Esophagus muscularis mucosa (tissue), 4 donors: ENCODE measurements around the gene CSK. TPM values are rescaled to one million over a fixed set of nuclear protein-coding genes. Genes with fewer than 3 reads are reported as not detected.

Source experiments
- DNase-seq: peaks from one replicate; pipeline ENCODE4 v3.0.0-alpha.2; 2017; ENCODE audit errors: extremely low spot score
- H3K27ac ChIP-seq, 4 donors: fragments of 200-600 bp; sonication (generic); replicated peaks in 1 of 4; 1 replicate in 3 of 4; 2 replicates in 1 of 4; pipeline ENCODE4 v1.5.1; 2016 to 2019; ENCODE audit warnings: mild to moderate bottlenecking in 1 of 4
- H3K27me3 ChIP-seq, 4 donors: fragments of 200-600 bp; sonication (generic); one replicate each; pipeline versions ENCODE4 v1.5.1 to v1.6.0; 2016 to 2019
- H3K36me3 ChIP-seq, 4 donors: fragments of 200-600 bp; sonication (generic); one replicate each; pipeline ENCODE4 v1.5.1; 2016 to 2019
- H3K4me1 ChIP-seq, 4 donors: fragments of 200-600 bp; sonication (generic); one replicate each; pipeline ENCODE4 v1.5.1; 2016 to 2019
- H3K4me3 ChIP-seq, 4 donors: fragments of 200-600 bp; sonication (generic); 1 replicate in 2 of 4; 2 replicates in 2 of 4; pipeline ENCODE4 v1.5.1; 2016 to 2019; ENCODE audit warnings: mild to moderate bottlenecking in 4 of 4, moderate library complexity in 1 of 4
- H3K9me3 ChIP-seq, 4 donors: fragments of 200-600 bp; sonication (generic); 1 replicate in 3 of 4; 2 replicates in 1 of 4; pipeline ENCODE4 v1.5.1; 2016 to 2019
- CTCF ChIP-seq, 3 experiments: fragments of 200-600 bp in 2 of 3; fragments of 450-650 bp in 1 of 3; sonication (generic) in 2 of 3; IDR thresholded peaks; one replicate each; pipeline ENCODE4 v1.5.1; 2017 to 2019; ENCODE audit warnings: antibody characterized with exemption in 3 of 3, mild to moderate bottlenecking in 2 of 3, moderate library complexity in 1 of 3
- EP300 ChIP-seq: sonication (generic); formaldehyde crosslinking; IDR thresholded peaks from one replicate; pipeline ENCODE4 v1.6.1; 2017; ENCODE audit warnings: antibody characterized with exemption
- POLR2A ChIP-seq: fragments of 450-650 bp; IDR thresholded peaks from one replicate; pipeline ENCODE4 v1.6.1; 2017; ENCODE audit warnings: antibody characterized with exemption, moderate library complexity, mild to moderate bottlenecking, low read depth
- POLR2AphosphoS5 ChIP-seq, 2 donors: sonication (generic); formaldehyde crosslinking; IDR thresholded peaks; one replicate each; pipeline ENCODE4 v1.6.1; 2017; ENCODE audit warnings: antibody characterized with exemption in 2 of 2
- WGBS: methylation state at CpG from one replicate; pipeline ENCODE4 v1.1.5; 2018; 5-methylcytosine and 5-hydroxymethylcytosine counted together
- intact Hi-C: fragments of 100-400 bp; cut with DNase I; formaldehyde crosslinking; loops from one replicate; pipeline ENCODE4 v1.15.1; 2023
- total RNA-seq, 4 donors: library from RNA; depleted of rRNA; stranded (reverse); fragments of >200 nt; gene quantifications; one replicate each; pipeline versions ENCODE4 v1.1.0 to v1.2.1, GENCODE V29; 2016

Gene CSK
- total RNA-seq, 4 donors from 2014 or later = 14.0 to 28.7 (median 21.9) TPM

DNA sequence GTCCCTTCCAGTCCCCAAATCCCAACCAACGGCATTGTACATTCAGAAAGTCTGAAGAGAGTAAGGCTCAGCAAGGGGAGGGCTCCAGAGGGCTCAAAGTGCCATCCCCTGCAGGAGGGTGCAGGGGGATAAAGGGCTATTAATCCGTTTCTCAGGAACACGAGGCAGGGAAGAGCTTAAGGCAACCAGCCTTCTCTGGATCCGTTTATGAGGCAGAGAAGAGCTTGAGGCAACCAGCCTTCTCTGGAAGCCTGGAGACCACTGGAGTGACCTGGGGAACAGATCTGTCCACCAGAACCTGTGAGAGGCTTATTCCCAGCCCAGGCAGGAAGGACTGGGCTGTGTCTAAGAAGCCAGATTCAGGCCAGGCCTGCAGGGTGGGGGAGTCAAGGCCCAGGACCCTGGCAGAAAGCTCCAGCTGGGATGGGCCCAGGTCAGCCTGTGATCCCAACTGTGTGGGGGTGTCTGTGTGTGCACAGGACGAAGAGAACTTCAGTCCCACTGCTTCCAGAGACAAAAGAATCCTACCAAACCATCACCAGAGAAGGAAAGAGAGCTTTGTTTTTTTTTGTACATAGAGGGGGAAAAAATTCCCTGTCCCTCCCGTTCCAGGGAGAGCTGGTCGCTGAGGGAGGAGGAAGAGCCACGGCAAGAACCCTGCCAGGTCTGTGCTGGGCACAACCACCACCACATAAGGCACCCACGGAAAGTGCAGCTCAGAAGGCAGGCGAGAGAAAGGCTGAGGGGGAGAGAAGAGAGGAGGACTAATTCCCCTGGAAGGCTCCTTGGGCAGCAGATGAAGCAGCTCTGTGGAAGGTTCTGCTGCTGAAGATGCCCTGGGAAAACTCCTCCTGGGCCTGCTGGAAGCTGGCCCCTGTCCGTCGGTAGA lies 62.7 kb downstream of the CSK start:
- peak overlapping the region; percentile 74 to 90 (median 88) for H3K27ac ChIP-seq
- H3K4me3 ChIP-seq = no peak overlapping the region
- intact Hi-C loops = no loop called here
- WGBS = 82% methylated on average over 12 of the region's 12 CpGs
- DNase-seq = no peak
- no peaks in the 10 kb centered on the region for H3K27me3 ChIP-seq
- TF ChIP-seq CTCF (IDR thresholded peaks at IDR 0.05) (no peak), EP300 (no peak), POLR2AphosphoS5 (IDR thresholded peaks at IDR 0.05) (no peak), POLR2A (no peak)
- H3K36me3 ChIP-seq = peaks cover 22 to 71% (median 63%) of the 10 kb centered on the region in 4 donors
- peaks cover 28 to 57% (median 39%) of the 10 kb centered on the region in 4 donors for H3K4me1 ChIP-seq
- no peaks in the 10 kb centered on the region for H3K9me3 ChIP-seq

DNA sequence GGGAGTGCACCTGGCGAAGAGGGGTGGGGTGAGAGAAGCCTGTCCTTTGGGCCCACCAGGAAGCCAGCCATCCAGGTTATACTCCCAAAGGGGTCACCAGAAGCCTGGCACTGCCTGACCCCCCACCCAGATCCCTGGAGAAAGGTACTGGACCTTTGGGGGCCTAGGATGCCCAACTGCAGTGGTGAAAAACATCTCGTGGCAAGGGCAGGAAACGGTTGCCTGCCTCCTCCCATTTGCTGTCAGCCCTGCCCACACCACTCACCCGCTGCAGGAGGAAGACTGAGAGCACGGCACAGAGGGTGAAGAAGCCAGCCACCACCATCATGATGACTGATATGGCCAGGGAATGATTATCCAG lies 63.3 kb downstream of the CSK start:
- intact Hi-C loops = no loop called here
- Histone ChIP-seq H3K9me3 (no peaks in the 10 kb centered on the region), H3K4me1 (peaks cover 28 to 55% (median 39%) of the 10 kb centered on the region in 4 donors), H3K36me3 (peaks cover 27 to 71% (median 63%) of the 10 kb centered on the region in 4 donors), H3K27ac (peak overlapping the region in 2 of 4 donors; percentile 3 to 88), H3K4me3 (no peak overlapping the region), H3K27me3 (no peaks in the 10 kb centered on the region)
- TF ChIP-seq POLR2A (no peak), CTCF (IDR thresholded peaks at IDR 0.05) (no peak), POLR2AphosphoS5 (IDR thresholded peaks at IDR 0.05) (no peak), EP300 (no peak)
- WGBS = 49% methylated on average over 3 of the region's 5 CpGs
- no peak for DNase-seq

GRCh38 chr15:74845581-74845980 lies 63.7 kb downstream of the CSK start:
- WGBS = 75% methylated on average over 3 of the region's 4 CpGs
- H3K4me3 ChIP-seq = no peak overlapping the region
- peaks cover 28 to 51% (median 39%) of the 10 kb centered on the region in 4 donors for H3K4me1 ChIP-seq
- intact Hi-C loops = no loop called here
- H3K27ac ChIP-seq = peak overlapping the region in 1 of 4 donors; percentile 3
- H3K27me3 ChIP-seq = no peaks in the 10 kb centered on the region
- TF ChIP-seq POLR2A = no peak
- TF ChIP-seq POLR2AphosphoS5 (IDR thresholded peaks at IDR 0.05) = no peak
- TF ChIP-seq EP300 = no peak
- no peak for TF ChIP-seq CTCF (IDR thresholded peaks at IDR 0.05)
- no peaks in the 10 kb centered on the region for H3K9me3 ChIP-seq
- no peak for DNase-seq
- peaks cover 31 to 71% (median 63%) of the 10 kb centered on the region in 4 donors for H3K36me3 ChIP-seq

GRCh38 chr15:74847432-74847831 lies 65.6 kb downstream of the CSK start:
- no peak overlapping the region for H3K4me3 ChIP-seq
- DNase-seq = no peak
- 63% methylated on average over 3 of the region's 3 CpGs for WGBS
- H3K27ac ChIP-seq = peak overlapping the region in 1 of 4 donors; percentile 34
- no peaks in the 10 kb centered on the region for H3K9me3 ChIP-seq
- TF ChIP-seq POLR2AphosphoS5 (IDR thresholded peaks at IDR 0.05) (no peak), EP300 (no peak), POLR2A (no peak), CTCF (IDR thresholded peaks at IDR 0.05) (no peak)
- peaks cover 49 to 80% (median 74%) of the 10 kb centered on the region in 4 donors for H3K36me3 ChIP-seq
- no peaks in the 10 kb centered on the region for H3K27me3 ChIP-seq
- intact Hi-C loops = no loop called here
- peaks cover 16 to 33% (median 23%) of the 10 kb centered on the region in 4 donors for H3K4me1 ChIP-seq
